ENCODE data around the gene TMEM270. TPM values are rescaled to one million over a fixed set of nuclear protein-coding genes. Genes with fewer than 3 reads are reported as not detected.
A peak's percentile ranks its signal among the peaks of the same experiment; 100 is the strongest.

The TMEM270 gene
- total RNA-seq, 3 donors from 2014 or later: not detected

DNA sequence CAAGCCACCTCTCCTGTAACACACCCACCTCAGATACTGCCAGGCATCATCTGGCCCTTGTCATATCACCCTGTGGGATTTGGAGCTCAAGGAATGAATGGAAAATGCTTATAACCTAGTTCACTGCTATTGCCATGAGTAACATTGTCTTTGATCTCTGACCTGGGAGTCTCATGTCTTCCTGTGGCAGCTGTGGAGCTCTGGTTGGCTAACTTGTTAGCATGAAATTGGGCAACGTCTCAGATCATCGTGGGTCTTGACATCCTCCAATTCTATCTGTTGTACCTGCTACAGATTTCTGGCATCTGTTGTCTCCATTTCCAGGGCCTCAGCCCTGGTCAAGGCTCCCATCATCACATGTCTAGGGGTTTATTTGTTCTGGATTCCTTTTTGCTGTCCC, 2.2 kb upstream of the TMEM270 start:
- no peak for ATAC-seq
- no peak overlapping the region for H3K4me3 ChIP-seq
- no peak for DNase-seq
- intact Hi-C loops (cut with DNase I, micrococcal nuclease): no loop called here
- H3K9me3 ChIP-seq: no peaks in the 10 kb centered on the region
- no peaks in the 10 kb centered on the region for H3K36me3 ChIP-seq (ENCODE audit: low read depth)
- TF ChIP-seq, protein P1, sequence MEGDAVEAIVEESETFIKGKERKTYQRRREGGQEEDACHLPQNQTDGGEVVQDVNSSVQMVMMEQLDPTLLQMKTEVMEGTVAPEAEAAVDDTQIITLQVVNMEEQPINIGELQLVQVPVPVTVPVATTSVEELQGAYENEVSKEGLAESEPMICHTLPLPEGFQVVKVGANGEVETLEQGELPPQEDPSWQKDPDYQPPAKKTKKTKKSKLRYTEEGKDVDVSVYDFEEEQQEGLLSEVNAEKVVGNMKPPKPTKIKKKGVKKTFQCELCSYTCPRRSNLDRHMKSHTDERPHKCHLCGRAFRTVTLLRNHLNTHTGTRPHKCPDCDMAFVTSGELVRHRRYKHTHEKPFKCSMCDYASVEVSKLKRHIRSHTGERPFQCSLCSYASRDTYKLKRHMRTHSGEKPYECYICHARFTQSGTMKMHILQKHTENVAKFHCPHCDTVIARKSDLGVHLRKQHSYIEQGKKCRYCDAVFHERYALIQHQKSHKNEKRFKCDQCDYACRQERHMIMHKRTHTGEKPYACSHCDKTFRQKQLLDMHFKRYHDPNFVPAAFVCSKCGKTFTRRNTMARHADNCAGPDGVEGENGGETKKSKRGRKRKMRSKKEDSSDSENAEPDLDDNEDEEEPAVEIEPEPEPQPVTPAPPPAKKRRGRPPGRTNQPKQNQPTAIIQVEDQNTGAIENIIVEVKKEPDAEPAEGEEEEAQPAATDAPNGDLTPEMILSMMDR (IDR thresholded peaks at IDR 0.05): no peak
- no peaks in the 10 kb centered on the region for H3K4me1 ChIP-seq (ENCODE audit: low read depth)

DNA sequence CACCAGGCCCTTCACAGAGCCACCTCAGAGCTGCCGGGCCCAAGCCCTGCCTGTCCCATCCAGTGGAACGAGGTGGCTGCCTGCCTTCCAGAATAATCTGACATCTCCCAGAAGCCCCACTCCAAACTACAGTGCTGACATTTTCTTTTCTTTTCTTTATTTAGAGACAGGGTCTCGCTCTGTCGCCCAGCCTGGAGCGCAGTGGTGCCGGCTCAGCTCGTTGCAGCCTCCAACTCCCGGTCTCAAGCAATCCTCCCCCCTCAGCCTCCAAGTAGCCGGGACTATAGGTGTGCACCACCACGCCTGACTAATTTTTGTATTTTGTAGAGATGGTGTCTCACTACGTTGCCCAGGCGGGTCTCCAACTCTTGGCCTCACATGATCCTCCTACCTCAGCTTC, 346 bp downstream of the TMEM270 start:
- Histone ChIP-seq H3K36me3 (ENCODE audit: low read depth) (no peaks in the 10 kb centered on the region), H3K9me3 (no peaks in the 10 kb centered on the region), H3K4me1 (ENCODE audit: low read depth) (no peaks in the 10 kb centered on the region), H3K4me3 (no peak overlapping the region)
- TF ChIP-seq, protein P1 (IDR thresholded peaks at IDR 0.05): no peak
- peak in 1 of 3 donors; percentile 30 for DNase-seq
- ATAC-seq: no peak
- intact Hi-C loops (cut with DNase I, micrococcal nuclease): loop anchor here in 1 of 2 donors (10.0 kb wide), 1 partner anchor 163 kb away; the partner anchor contains the start of gene ELN

DNA sequence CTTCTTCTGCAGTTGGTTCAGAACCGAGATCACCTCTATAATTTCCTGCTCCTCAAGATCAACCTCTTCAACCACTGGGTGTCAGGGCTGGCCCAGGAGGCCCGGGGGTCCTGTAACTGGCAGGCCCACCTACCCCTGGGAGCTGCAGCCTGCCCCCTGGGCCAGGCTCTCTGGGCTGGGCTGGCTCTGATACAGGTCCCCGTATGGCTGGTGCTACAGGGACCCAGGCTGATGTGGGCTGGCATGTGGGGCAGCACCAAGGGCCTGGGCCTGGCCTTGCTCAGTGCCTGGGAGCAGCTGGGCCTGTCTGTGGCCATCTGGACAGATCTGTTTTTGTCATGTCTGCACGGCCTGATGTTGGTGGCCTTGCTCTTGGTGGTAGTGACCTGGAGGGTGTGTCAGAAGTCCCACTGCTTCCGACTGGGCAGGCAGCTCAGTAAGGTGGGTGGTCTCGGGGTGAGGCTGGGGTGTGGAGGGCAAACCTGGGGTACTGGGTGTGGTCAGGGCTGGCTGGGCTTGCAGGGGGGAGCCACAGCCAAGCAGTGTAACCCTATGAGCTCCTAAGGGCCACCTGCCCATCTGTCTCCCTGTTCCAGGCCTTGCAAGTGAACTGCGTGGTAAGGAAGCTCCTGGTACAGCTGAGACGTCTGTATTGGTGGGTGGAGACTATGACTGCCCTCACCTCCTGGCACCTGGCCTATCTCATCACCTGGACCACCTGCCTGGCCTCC, 4.2 kb downstream of the TMEM270 start:
- Histone ChIP-seq H3K36me3 (ENCODE audit: low read depth) (no peaks in the 10 kb centered on the region), H3K4me1 (ENCODE audit: low read depth) (peaks cover 4% of the 10 kb centered on the region), H3K9me3 (no peaks in the 10 kb centered on the region), H3K4me3 (no peak overlapping the region)
- DNase-seq (no peak), ATAC-seq (no peak)
- intact Hi-C loops (cut with DNase I, micrococcal nuclease): loop anchor here in 1 of 2 donors (10.0 kb wide), 1 partner anchor 160 kb away; the partner anchor contains the start of gene ELN
- TF ChIP-seq, protein P1 (IDR thresholded peaks at IDR 0.05): no peak

DNA sequence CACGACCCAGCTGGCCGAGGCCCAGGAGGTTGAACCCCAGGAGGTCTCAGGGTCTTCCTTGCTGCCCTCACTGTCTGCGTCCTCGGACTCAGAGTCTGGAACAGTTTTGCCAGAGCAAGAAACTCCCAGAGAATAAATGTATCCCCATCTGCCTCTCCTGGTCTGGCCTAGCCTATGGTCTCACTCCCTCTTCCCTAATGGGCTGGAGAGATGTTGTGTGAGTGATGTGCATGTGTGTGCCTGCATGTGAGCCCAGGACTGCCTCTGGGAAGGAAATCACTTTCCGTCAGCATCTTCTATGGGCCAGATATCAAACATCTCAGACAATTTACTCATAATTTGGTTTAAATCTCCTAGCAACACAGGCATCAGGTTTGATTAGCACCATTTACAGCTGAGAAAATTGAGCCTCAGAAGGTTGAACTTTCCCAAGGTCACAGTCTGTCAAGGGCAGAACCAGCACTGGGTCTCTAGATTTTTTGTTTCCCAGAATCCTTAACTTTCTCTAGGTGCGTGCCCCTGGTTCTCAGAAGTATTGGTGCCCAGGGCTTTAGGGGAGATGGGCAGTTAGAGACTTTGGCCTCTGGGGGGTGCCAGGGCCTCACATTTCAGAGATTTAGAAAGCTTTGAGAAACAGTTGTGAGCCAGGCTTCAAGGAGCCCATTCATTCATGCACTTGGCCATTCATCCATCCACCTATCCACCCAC, 4.9 kb downstream of the TMEM270 start:
- H3K36me3 ChIP-seq (ENCODE audit: low read depth): no peaks in the 10 kb centered on the region
- H3K4me1 ChIP-seq (ENCODE audit: low read depth): peaks cover 4% of the 10 kb centered on the region
- ATAC-seq (peak; percentile 52), DNase-seq (peak in 1 of 3 donors; percentile 62)
- H3K9me3 ChIP-seq: no peaks in the 10 kb centered on the region
- intact Hi-C loops (cut with DNase I, micrococcal nuclease): loop anchor here in 1 of 2 donors (10.0 kb wide), 1 partner anchor 159 kb away; the partner anchor contains the start of gene ELN
- no peak overlapping the region for H3K4me3 ChIP-seq
- TF ChIP-seq, protein P1 (IDR thresholded peaks at IDR 0.05): peak; percentile 19

DNA sequence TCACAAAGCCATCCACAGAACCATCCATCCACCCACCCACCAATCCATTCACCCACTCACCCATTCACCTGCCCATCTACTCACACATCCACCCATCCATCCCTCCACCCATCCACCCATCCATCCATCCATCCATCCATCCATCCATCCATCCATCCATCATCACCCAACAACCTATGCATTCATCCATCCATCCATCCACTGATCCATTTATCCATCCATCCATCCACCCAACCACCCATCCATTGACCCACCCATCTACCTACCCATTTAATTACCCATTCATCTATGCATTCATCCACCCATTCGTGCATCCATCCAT, 5.4 kb downstream of the TMEM270 start:
- DNase-seq (no peak), ATAC-seq (no peak)
- Histone ChIP-seq H3K36me3 (ENCODE audit: low read depth) (no peaks in the 10 kb centered on the region), H3K9me3 (no peaks in the 10 kb centered on the region), H3K4me3 (no peak overlapping the region), H3K4me1 (ENCODE audit: low read depth) (peaks cover 8% of the 10 kb centered on the region)
- TF ChIP-seq, protein P1 (IDR thresholded peaks at IDR 0.05): no peak
- intact Hi-C loops (cut with DNase I, micrococcal nuclease): loop anchor here in 1 of 2 donors (10.0 kb wide), 1 partner anchor 158 kb away; the partner anchor contains the start of gene ELN

Measured in mucosa of descending colon (tissue), 3 donors.